Endothelial cell of umbilical vein (primary cell): ENCODE measurements around the gene INTU.

Experiments used
- EZH2 ChIP-seq: IDR thresholded peaks from 2 replicates; pipeline ENCODE4 v1.6.1; 2012; ENCODE audit warnings: borderline replicate concordance, low read depth, mild to moderate bottlenecking, moderate library complexity, low read length, inconsistent platforms; ENCODE audit not compliant: severe bottlenecking
- FOS ChIP-seq: IDR thresholded peaks from 2 replicates; pipeline ENCODE4 v1.6.1; 2011; ENCODE audit warnings: mild to moderate bottlenecking, low read length, moderate library complexity, borderline replicate concordance; ENCODE audit not compliant: insufficient read depth
- MYC ChIP-seq: IDR thresholded peaks from one replicate; pipeline ENCODE4 v1.6.1; 2011; ENCODE audit warnings: mild to moderate bottlenecking, low read depth, low read length
- POLR2A ChIP-seq: IDR thresholded peaks from 2 replicates; pipeline ENCODE4 v1.6.1; 2012; ENCODE audit warnings: low read depth, mild to moderate bottlenecking, control low read depth, low read length
- POLR2AphosphoS5 ChIP-seq: IDR thresholded peaks from 2 replicates; pipeline ENCODE4 v1.6.1; 2012; ENCODE audit warnings: low read depth, mild to moderate bottlenecking, control low read depth, low read length, moderate library complexity; ENCODE audit not compliant: insufficient read depth
- TF ChIP-seq, protein P1 (sequence below): IDR thresholded peaks from 2 replicates; pipeline ENCODE4 v1.6.1; 2011; ENCODE audit not compliant: insufficient read depth, insufficient read length
- TF ChIP-seq, protein P2 (sequence below), 2 donors: IDR thresholded peaks; 1 replicate in 1 of 2; 2 replicates in 1 of 2; pipeline ENCODE4 v1.5.1; 2011; ENCODE audit warnings: low read length in 2 of 2, mild to moderate bottlenecking in 2 of 2, moderate library complexity in 2 of 2, control low read depth in 1 of 2, inconsistent platforms in 1 of 2, low read depth in 1 of 2; ENCODE audit not compliant: insufficient read depth in 1 of 2; ENCODE audit errors: extremely low read depth in 1 of 2

DNA sequence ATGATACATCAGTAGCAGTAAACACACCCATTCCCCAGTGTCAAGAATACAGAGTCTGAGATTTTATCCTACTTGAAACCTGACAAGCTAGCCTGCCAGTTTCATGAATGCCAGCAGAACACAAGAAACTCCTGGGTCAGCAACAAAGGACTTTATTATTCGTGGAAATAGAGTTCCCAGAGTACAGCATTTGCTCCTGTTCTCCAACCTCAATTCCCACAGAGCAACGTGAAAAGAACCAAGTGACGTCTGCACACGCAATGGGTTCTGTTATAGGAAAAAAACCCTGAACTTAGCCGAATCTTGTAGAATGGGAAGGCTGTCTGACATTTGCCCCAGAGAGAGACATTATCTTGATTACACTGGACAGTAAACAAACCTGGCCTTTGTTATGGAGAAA is 23.3 kb upstream of the INTU start:
- TF ChIP-seq, protein P1, sequence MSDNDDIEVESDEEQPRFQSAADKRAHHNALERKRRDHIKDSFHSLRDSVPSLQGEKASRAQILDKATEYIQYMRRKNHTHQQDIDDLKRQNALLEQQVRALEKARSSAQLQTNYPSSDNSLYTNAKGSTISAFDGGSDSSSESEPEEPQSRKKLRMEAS = no peak
- TF ChIP-seq POLR2A = no peak
- TF ChIP-seq, protein P2, sequence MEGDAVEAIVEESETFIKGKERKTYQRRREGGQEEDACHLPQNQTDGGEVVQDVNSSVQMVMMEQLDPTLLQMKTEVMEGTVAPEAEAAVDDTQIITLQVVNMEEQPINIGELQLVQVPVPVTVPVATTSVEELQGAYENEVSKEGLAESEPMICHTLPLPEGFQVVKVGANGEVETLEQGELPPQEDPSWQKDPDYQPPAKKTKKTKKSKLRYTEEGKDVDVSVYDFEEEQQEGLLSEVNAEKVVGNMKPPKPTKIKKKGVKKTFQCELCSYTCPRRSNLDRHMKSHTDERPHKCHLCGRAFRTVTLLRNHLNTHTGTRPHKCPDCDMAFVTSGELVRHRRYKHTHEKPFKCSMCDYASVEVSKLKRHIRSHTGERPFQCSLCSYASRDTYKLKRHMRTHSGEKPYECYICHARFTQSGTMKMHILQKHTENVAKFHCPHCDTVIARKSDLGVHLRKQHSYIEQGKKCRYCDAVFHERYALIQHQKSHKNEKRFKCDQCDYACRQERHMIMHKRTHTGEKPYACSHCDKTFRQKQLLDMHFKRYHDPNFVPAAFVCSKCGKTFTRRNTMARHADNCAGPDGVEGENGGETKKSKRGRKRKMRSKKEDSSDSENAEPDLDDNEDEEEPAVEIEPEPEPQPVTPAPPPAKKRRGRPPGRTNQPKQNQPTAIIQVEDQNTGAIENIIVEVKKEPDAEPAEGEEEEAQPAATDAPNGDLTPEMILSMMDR (IDR thresholded peaks at IDR 0.05; ENCODE audit: extremely low read depth in 1 of 2, insufficient read depth in 1 of 2, low read depth in 1 of 2, low read length in 2 of 2) = no peak
- no peak for TF ChIP-seq MYC
- no peak for TF ChIP-seq POLR2AphosphoS5
- TF ChIP-seq EZH2 = no peak
- no peak for TF ChIP-seq FOS
